Smooth muscle cell (in vitro differentiated cells): Measurements from ENCODE around the gene TIAM2. TPM values are rescaled to one million over a fixed set of nuclear protein-coding genes. Genes with fewer than 3 reads are reported as not detected.

Source experiments
- DNase-seq: peaks from one replicate; lab custom pipeline; 2025; ENCODE audit not compliant: unreplicated experiment; lab: John Stamatoyannopoulos, UW
- H2AFZ ChIP-seq: fragments of 200-600 bp; sonication (generic); 2 replicates; pipeline ENCODE4 v1.6.0; 2016; ENCODE audit warnings: antibody characterized with exemption, low read depth, mild to moderate bottlenecking
- H3F3A ChIP-seq: fragments of 200-600 bp; sonication (generic); 2 replicates; pipeline ENCODE4 v1.6.0; 2017; ENCODE audit warnings: antibody characterized with exemption, low read depth
- H3K27ac ChIP-seq: fragments of 200-600 bp; sonication (generic); 2 replicates; pipeline ENCODE4 v1.5.1; 2016; ENCODE audit warnings: low read depth, mild to moderate bottlenecking
- H3K27me3 ChIP-seq: fragments of 200-600 bp; sonication (generic); 2 replicates; pipeline ENCODE4 v1.6.1; 2016; ENCODE audit warnings: low read depth, mild to moderate bottlenecking
- H3K36me3 ChIP-seq: fragments of 200-600 bp; sonication (generic); 2 replicates; pipeline ENCODE4 v1.5.1; 2016; ENCODE audit warnings: low read depth
- H3K4me1 ChIP-seq: fragments of 200-600 bp; sonication (generic); 2 replicates; pipeline ENCODE4 v1.5.1; 2016; ENCODE audit warnings: low read depth
- H3K4me2 ChIP-seq: fragments of 200-600 bp; sonication (generic); 2 replicates; pipeline ENCODE4 v1.6.0; 2016; ENCODE audit warnings: mild to moderate bottlenecking
- H3K4me3 ChIP-seq: fragments of 200-600 bp; sonication (generic); 2 replicates; pipeline ENCODE4 v1.5.1; 2016; ENCODE audit warnings: mild to moderate bottlenecking
- H3K79me2 ChIP-seq: fragments of 200-600 bp; sonication (generic); 2 replicates; pipeline ENCODE4 v1.6.0; 2016; ENCODE audit warnings: low read depth, mild to moderate bottlenecking
- H3K9ac ChIP-seq: fragments of 200-600 bp; sonication (generic); 2 replicates; pipeline ENCODE4 v1.6.0; 2016; ENCODE audit warnings: low read depth
- H3K9me3 ChIP-seq: fragments of 200-600 bp; sonication (generic); replicated peaks from 2 replicates; pipeline ENCODE4 v1.5.1; 2016; ENCODE audit warnings: low read depth
- H4K20me1 ChIP-seq: fragments of 200-600 bp; sonication (generic); 2 replicates; pipeline ENCODE4 v1.6.0; 2016; ENCODE audit warnings: low read depth
- WGBS: methylation state at CpG from one replicate; pipeline ENCODE4 v1.1.7; 2016; ENCODE audit warnings: low lambda C conversion rate; 5-methylcytosine and 5-hydroxymethylcytosine counted together
- polyA plus RNA-seq: library from polyadenylated mRNA; unstranded; fragments of >200 nt; fragmentation: Nextera tagmentation; extraction: Ambion mirVana; gene quantifications from 2 replicates; pipeline ENCODE4 v1.2.1, GENCODE V29; 2016
- total RNA-seq: library from RNA; depleted of rRNA; stranded (reverse); fragments of >200 nt; gene quantifications from 2 replicates; pipeline ENCODE4 v1.2.3, GENCODE V29; 2014
- TF ChIP-seq, protein P1 (sequence below): fragments of 200-600 bp; sonication (generic); IDR thresholded peaks from 2 replicates; pipeline ENCODE4 v1.5.1; 2017; ENCODE audit warnings: borderline replicate concordance, mild to moderate bottlenecking, antibody characterized with exemption; ENCODE audit not compliant: insufficient read depth, poor library complexity, severe bottlenecking

Gene TIAM2
- total and polyA plus RNA-seq, 2 experiments from 2014 or later, result 13.1 to 24.9 TPM

DNA sequence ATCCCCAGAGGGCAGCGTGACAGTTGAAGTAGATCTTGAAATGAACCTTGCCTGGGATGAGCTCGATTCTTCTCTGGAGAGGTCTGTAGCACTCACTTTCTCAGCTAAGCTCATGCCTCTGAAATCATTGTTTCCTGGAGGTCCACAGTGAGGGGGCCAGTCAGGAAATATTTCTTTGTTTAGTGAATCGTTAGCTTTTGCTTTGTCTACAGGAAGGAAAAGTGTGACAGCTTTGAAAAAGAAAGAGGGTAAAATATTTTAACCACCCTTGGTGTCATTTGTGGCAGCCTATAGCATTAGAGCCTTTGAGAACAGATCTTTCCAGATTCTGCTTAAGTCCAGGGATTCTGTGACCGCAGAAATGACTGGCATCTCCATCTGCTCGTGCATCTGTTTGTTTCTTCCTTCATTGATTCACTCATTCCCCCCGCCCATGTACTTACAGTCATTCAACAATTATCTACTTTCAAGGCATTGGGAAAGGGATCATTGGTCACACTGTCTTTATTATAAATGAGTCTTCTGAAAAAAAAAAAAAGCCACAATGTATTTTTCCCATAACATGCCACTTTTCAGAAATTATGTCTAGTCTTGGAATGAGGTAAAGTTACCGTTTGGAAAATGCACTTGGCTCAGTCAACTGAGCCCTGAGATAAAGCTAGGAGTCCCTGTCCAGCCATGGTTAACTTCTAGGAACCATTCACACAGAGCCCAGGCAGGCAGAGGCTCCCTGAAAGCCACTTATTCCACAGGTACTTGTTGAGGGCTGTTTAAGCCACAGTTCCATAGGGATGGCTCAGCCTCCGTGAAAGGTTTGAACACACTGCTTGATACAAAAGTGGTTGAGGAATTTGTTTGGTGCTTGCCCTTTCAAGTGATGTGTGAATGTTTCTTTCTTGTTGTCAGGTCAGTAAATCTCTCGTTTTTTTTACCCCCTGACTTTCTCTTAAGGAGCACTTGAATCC lies 86.0 kb downstream of the TIAM2 start:
- TF ChIP-seq, protein P1, sequence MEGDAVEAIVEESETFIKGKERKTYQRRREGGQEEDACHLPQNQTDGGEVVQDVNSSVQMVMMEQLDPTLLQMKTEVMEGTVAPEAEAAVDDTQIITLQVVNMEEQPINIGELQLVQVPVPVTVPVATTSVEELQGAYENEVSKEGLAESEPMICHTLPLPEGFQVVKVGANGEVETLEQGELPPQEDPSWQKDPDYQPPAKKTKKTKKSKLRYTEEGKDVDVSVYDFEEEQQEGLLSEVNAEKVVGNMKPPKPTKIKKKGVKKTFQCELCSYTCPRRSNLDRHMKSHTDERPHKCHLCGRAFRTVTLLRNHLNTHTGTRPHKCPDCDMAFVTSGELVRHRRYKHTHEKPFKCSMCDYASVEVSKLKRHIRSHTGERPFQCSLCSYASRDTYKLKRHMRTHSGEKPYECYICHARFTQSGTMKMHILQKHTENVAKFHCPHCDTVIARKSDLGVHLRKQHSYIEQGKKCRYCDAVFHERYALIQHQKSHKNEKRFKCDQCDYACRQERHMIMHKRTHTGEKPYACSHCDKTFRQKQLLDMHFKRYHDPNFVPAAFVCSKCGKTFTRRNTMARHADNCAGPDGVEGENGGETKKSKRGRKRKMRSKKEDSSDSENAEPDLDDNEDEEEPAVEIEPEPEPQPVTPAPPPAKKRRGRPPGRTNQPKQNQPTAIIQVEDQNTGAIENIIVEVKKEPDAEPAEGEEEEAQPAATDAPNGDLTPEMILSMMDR, result no peak
- H3K9me3 ChIP-seq, result no peaks in the 10 kb centered on the region
- no peak overlapping the region for H3K4me2 ChIP-seq
- H3K4me3 ChIP-seq, result no peak overlapping the region
- peak overlapping the region; percentile 58 for H3K27ac ChIP-seq
- no peak overlapping the region for H3K9ac ChIP-seq
- H3K79me2 ChIP-seq, result no peaks in the 10 kb centered on the region
- no peaks in the 10 kb centered on the region for H4K20me1 ChIP-seq
- no peak for DNase-seq
- no peaks in the 10 kb centered on the region for H3K36me3 ChIP-seq
- 73% methylated on average over 9 of the region's 9 CpGs for WGBS
- peaks cover 38% of the 10 kb centered on the region for H3K4me1 ChIP-seq
- H3F3A ChIP-seq, result peaks cover 14% of the 10 kb centered on the region
- H3K27me3 ChIP-seq, result no peaks in the 10 kb centered on the region
- H2AFZ ChIP-seq, result no peak overlapping the region

DNA sequence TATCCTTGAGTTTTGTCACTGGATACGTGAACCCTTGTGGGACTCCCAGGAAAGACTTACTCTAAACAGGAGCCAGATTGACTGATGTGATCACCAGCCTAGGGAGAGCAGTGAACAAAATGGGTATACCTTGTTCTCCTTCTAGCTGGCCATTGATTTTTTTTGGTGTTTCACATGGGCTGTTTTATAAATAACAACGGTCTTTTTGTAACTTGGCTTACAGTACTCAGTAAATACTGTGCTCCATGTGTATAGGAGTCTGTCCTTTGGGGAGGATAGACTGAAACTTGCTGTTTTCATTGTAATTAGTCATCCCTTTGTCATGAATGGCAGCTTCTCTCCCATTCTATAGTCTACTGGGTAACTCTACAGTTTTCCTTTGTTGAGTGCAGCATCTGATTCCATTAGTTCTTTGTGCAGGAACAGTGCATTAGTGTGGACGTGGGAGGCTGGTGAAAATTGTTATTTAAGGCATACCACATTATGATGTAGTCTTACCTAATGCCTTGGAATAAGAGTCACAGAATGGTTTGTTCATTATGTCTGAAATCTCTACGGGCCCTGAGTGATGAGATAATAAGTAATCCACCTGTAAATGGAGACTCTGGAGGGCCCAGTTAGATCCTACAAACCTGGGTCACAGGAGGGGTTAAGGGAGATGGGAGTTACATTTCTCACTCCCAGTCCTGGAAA lies 89.5 kb downstream of the TIAM2 start:
- Histone ChIP-seq H3K4me1 (peaks cover 18% of the 10 kb centered on the region), H3K36me3 (no peaks in the 10 kb centered on the region), H3K4me3 (no peak overlapping the region), H3K9me3 (no peaks in the 10 kb centered on the region), H4K20me1 (no peaks in the 10 kb centered on the region), H2AFZ (no peak overlapping the region), H3K9ac (peak overlapping the region; percentile 65), H3K27me3 (no peaks in the 10 kb centered on the region), H3K4me2 (peak overlapping the region; percentile 1), H3K79me2 (no peaks in the 10 kb centered on the region), H3K27ac (peak overlapping the region; percentile 95), H3F3A (peaks cover 4% of the 10 kb centered on the region)
- TF ChIP-seq, protein P1, result no peak
- no peak for DNase-seq
- 71% methylated on average over 4 of the region's 4 CpGs for WGBS

DNA sequence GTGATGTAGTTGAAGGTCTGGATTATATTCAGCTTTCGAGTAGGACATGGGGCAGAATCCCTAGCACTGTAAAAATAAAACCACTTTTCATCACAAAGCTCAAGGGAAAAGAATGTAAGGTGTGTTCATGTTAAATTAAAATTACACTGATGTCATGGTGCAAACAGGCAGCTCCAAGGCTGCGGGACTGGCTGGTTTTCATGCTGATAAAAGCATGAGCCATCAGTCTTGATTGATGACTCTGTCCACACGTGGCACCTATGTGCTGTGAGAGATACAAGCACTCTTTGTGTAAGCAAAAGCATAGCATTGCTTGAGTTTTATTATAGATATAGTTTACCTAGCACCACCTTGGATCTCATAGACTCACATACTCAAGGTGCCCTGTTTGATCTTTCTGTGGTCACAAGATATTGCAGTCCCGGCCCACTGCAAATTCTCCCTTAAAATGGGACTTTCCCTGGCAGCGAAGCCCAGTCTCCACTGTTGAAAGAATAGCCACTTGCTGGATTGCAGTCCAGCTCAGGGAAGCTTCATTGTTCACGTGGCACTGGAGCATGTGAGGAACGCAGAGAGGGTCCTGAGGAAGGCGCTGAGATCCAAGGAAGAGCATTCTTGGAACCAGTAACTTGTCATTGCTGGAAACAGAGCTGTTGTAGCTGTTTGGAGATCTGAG lies 90.6 kb downstream of the TIAM2 start:
- H3K9ac ChIP-seq, result peak overlapping the region; percentile 67

More for the DNA sequence above, 90.6 kb downstream of the TIAM2 start:
- DNase-seq, result no peak
- 72% methylated on average over 8 of the region's 8 CpGs for WGBS
- no peak overlapping the region for H3K4me3 ChIP-seq
- H3K27ac ChIP-seq, result peak overlapping the region; percentile 95
- H3K36me3 ChIP-seq, result no peaks in the 10 kb centered on the region
- no peaks in the 10 kb centered on the region for H3K9me3 ChIP-seq
- H3K79me2 ChIP-seq, result no peaks in the 10 kb centered on the region
- H4K20me1 ChIP-seq, result no peaks in the 10 kb centered on the region
- no peak overlapping the region for H3K4me2 ChIP-seq
- no peaks in the 10 kb centered on the region for H3K27me3 ChIP-seq
- H3K4me1 ChIP-seq, result peaks cover 24% of the 10 kb centered on the region
- peaks cover 4% of the 10 kb centered on the region for H3F3A ChIP-seq
- TF ChIP-seq, protein P1, result no peak
- no peak overlapping the region for H2AFZ ChIP-seq
